NT2/D1 (cell line): ENCODE measurements around the gene RHOBTB1.

Experiments
- SUZ12 ChIP-seq: IDR thresholded peaks from 2 replicates; pipeline ENCODE4 v1.6.1; 2011; ENCODE audit not compliant: insufficient read length, insufficient read depth; ENCODE audit errors: extremely low read depth
- ZNF274 ChIP-seq: IDR thresholded peaks from 2 replicates; pipeline ENCODE4 v1.6.1; 2011; ENCODE audit warnings: mild to moderate bottlenecking, low read depth, low read length

DNA sequence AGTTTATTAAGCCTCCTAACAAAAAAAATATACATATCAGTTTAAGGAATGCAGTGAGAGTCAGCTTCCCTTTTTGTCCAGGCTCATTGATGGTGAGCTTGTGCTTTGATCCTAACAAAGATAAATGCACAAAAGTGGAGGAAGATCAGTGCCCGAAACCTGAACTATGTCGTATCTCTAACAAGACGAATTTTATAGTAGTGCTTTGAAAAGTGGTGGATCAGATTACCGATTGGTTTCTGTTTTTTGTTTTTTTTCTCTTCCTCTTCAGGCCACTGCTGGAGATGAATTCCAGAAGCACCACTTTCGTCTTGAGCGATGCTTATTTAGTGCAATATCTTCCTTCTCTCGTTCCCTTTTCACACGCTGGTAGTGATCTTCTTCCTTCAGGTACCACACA is 72.8 kb downstream of the RHOBTB1 start:
- TF ChIP-seq ZNF274 (no peak), SUZ12 (no peak)
